ENCODE results near the gene CAND1. TPM values are rescaled to one million over a fixed set of nuclear protein-coding genes. Genes with fewer than 3 reads are reported as not detected.

CAND1 gene
- 10 to 100 TPM; 58.3 to 82.7 (median 74.6) TPM for total RNA-seq

DNA sequence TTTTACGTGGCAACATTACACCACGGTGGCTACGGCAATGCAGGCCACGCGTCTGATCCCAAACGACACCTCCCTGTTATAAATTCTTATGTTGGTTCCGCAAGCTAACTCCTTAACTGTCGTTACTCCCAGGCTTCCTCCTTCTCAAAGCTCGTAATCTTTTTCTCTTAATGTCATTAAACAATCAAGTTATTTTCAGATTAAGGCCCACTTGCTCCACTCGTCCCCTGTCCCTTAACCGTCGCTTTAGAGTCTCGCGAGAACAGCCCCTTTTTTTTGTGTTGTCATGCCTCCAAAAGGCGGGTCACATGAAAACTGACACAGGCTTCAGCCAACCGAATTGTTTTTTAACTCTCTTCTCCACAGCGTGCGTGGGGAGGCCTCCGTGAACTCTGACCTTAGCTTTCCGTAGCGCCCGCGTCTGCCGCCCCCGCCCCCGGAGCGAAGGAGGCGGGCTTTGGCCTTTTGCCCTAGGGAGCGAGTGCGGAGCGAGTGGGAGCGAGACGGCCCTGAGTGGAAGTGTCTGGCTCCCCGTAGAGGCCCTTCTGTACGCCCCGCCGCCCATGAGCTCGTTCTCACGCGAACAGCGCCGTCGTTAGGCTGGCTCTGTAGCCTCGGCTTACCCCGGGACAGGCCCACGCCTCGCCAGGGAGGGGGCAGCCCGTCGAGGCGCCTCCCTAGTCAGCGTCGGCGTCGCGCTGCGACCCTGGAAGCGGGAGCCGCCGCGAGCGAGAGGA lies at the start of gene CAND1:
Gene CAND1 (plus strand): TSS at position 463 of the 737 bp plus-strand sequence. CDS start 360 bp downstream, outside the sequence.
- peak within 1 kb of the TSS; percentile 91 to 99 (median 97) for H3K27ac ChIP-seq
- no peaks in the 10 kb centered on the region for H3K36me3 ChIP-seq
- H3K27me3 ChIP-seq, result no peaks in the 10 kb centered on the region
- DNase-seq, result peak; percentile 95 to 99 (median 98)
- no peaks in the 10 kb centered on the region for H3K9me3 ChIP-seq
- TF ChIP-seq, protein P1, sequence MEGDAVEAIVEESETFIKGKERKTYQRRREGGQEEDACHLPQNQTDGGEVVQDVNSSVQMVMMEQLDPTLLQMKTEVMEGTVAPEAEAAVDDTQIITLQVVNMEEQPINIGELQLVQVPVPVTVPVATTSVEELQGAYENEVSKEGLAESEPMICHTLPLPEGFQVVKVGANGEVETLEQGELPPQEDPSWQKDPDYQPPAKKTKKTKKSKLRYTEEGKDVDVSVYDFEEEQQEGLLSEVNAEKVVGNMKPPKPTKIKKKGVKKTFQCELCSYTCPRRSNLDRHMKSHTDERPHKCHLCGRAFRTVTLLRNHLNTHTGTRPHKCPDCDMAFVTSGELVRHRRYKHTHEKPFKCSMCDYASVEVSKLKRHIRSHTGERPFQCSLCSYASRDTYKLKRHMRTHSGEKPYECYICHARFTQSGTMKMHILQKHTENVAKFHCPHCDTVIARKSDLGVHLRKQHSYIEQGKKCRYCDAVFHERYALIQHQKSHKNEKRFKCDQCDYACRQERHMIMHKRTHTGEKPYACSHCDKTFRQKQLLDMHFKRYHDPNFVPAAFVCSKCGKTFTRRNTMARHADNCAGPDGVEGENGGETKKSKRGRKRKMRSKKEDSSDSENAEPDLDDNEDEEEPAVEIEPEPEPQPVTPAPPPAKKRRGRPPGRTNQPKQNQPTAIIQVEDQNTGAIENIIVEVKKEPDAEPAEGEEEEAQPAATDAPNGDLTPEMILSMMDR (IDR thresholded peaks at IDR 0.05), result peak in 3 of 6 experiments; percentile 1 to 26 (median 16)
- TF ChIP-seq POLR2A (IDR thresholded peaks at IDR 0.05), result peak; percentile 78 to 89
- H3K4me1 ChIP-seq, result peaks cover 0 to 38% (median 12%) of the 10 kb centered on the region in 4 donors
- H3K4me3 ChIP-seq, result peak within 1 kb of the TSS; percentile 74 to 92 (median 84)

DNA sequence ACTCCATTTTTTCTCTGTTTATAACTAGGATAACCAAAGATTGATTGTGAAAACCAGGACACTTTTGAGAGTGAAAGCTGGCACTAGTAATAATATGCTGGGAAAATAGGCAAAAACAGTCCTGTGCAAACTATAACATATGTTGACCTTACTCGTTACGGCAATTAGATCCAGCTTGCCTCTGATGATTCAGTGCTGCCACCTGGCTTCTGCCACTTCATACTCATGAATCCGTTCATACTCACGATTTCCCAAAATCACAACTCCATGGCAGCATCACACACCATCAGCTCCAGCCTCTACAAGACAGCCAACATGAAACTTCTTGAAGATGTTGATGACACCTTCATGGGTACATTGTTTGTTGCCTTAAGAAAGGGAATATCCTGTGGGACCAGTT lies 49.1 kb upstream of the CAND1 start:
- no peak for DNase-seq
- Histone ChIP-seq H3K36me3 (no peaks in the 10 kb centered on the region), H3K4me3 (no peak overlapping the region), H3K9me3 (no peaks in the 10 kb centered on the region), H3K27ac (no peak overlapping the region), H3K27me3 (no peaks in the 10 kb centered on the region), H3K4me1 (no peaks in the 10 kb centered on the region)
- no peak for TF ChIP-seq POLR2A (IDR thresholded peaks at IDR 0.05)
- TF ChIP-seq, protein P1 (IDR thresholded peaks at IDR 0.05), result peak in 4 of 6 experiments; percentile 7 to 39 (median 33)

DNA sequence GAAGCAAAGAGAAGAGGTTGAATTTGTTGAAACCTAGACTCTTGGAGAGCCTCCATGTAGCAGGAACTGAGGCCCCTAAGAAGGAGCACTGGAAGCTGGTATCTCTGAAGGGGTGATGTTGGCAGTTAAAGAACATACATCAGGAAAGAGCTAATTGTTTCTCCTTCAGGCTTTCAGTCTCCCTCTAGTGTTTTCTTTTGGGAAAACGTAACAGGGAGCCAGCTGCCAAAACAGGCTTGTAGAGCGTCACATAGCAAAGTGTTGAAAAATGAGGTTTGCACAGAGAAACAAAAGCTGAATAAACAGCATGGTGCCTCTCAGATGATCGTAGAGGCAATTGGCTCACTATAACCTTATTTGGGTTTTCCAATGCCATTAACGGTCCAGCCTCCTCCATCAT lies 46.9 kb upstream of the CAND1 start:
- Histone ChIP-seq H3K4me1 (no peaks in the 10 kb centered on the region), H3K4me3 (no peak overlapping the region), H3K9me3 (no peaks in the 10 kb centered on the region), H3K27me3 (no peaks in the 10 kb centered on the region), H3K36me3 (no peaks in the 10 kb centered on the region), H3K27ac (no peak overlapping the region)
- DNase-seq, result no peak
- TF ChIP-seq, protein P1 (IDR thresholded peaks at IDR 0.05), result peak in 2 of 6 experiments; percentile 7 to 17
- TF ChIP-seq POLR2A (IDR thresholded peaks at IDR 0.05), result no peak

DNA sequence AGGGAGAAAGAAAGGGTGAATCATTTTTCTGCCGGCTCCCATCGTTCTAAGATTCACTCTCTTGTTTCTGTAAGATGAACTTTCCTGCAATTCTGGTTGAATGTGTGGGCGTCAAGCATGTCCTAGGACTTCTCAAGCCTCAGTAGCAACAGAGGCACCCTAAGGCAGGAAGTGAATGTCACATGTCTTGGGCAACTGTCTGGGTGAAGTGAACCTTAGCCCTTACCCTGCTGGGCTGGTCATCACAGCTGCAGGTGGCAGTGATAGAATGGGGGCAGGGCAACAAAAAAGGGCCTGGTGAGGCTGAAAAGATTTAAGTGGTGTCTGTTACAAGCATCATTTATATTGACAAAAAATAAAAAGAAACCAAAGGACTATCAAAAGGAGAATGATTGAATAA lies 45.9 kb upstream of the CAND1 start:
- Histone ChIP-seq H3K4me1 (no peaks in the 10 kb centered on the region), H3K27me3 (no peaks in the 10 kb centered on the region), H3K36me3 (no peaks in the 10 kb centered on the region), H3K27ac (no peak overlapping the region), H3K9me3 (no peaks in the 10 kb centered on the region), H3K4me3 (no peak overlapping the region)
- DNase-seq, result peak in 1 of 3 donors; percentile 26
- no peak for TF ChIP-seq POLR2A (IDR thresholded peaks at IDR 0.05)
- TF ChIP-seq, protein P1 (IDR thresholded peaks at IDR 0.05), result no peak

DNA sequence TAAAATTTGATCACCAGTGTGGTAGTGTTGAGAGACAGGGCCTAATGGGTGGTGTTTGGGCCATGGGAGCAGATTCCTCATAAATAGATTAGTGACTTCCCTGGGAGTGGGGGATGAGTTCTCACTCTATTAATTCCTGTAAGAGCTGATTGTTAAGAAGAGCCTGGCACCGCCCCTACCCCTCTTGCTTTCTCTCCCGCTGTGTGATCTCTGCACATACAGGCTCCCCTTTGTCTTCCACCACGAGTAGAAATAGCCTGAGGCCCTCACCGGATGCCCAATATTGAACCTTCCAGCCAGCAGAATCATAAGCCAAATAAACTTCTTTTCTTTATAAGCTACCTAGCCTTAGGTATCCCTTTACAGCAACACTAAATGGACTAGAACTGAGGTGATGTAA lies 31.9 kb upstream of the CAND1 start:
- Histone ChIP-seq H3K9me3 (no peaks in the 10 kb centered on the region), H3K4me1 (no peaks in the 10 kb centered on the region)
- no peak for TF ChIP-seq POLR2A (IDR thresholded peaks at IDR 0.05)
- TF ChIP-seq, protein P1 (IDR thresholded peaks at IDR 0.05), result no peak

More for the DNA sequence above, 31.9 kb upstream of the CAND1 start:
- no peaks in the 10 kb centered on the region for H3K36me3 ChIP-seq
- H3K27ac ChIP-seq, result no peak overlapping the region
- DNase-seq, result no peak
- H3K4me3 ChIP-seq, result no peak overlapping the region
- no peaks in the 10 kb centered on the region for H3K27me3 ChIP-seq

Measured in Peyer's patch (tissue), 4 donors.